OCI-LY1 (cell line): ENCODE measurements around the gene MAP3K7CL.

Experiments used
- H2AFZ ChIP-seq: fragments of 200-600 bp; sonication (generic), shearing (Covaris generic); 2 replicates; pipeline ENCODE4 v1.6.0; 2014; ENCODE audit warnings: antibody characterized with exemption, mild to moderate bottlenecking, low read length
- H3F3A ChIP-seq: fragments of 200-600 bp; sonication (generic), shearing (Covaris generic); 2 replicates; pipeline ENCODE4 v1.6.0; 2014; ENCODE audit warnings: mild to moderate bottlenecking, antibody characterized with exemption, low read length, moderate library complexity; ENCODE audit not compliant: insufficient read depth
- H3K27ac ChIP-seq: fragments of 200-600 bp; sonication (generic); 2 replicates; pipeline ENCODE4 v1.5.1; 2014; ENCODE audit warnings: low read length, mixed run types, mild to moderate bottlenecking, low read depth; ENCODE audit not compliant: poor library complexity, severe bottlenecking
- H3K27me3 ChIP-seq: fragments of 200-600 bp; sonication (generic); 2 replicates; pipeline ENCODE4 v1.6.0; 2014; ENCODE audit warnings: antibody characterized with exemption, mild to moderate bottlenecking, low read length, moderate library complexity; ENCODE audit not compliant: insufficient read depth
- H3K36me3 ChIP-seq: fragments of 200-600 bp; sonication (generic); 2 replicates; pipeline ENCODE4 v1.6.1; 2014; ENCODE audit warnings: mild to moderate bottlenecking, antibody characterized with exemption, low read length, moderate library complexity, mixed read lengths; ENCODE audit not compliant: insufficient read depth
- H3K4me1 ChIP-seq: fragments of 200-600 bp; sonication (generic); 2 replicates; pipeline ENCODE4 v1.5.1; 2014; ENCODE audit warnings: mild to moderate bottlenecking, low read length, moderate library complexity; ENCODE audit not compliant: insufficient read depth, severe bottlenecking
- H3K4me2 ChIP-seq: fragments of 200-600 bp; sonication (generic), shearing (Covaris generic); 2 replicates; pipeline ENCODE4 v1.6.1; 2014; ENCODE audit warnings: low read length
- H3K4me3 ChIP-seq: fragments of 200-600 bp; sonication (generic); 2 replicates; pipeline ENCODE4 v1.5.1; 2014; ENCODE audit warnings: low read length, low read depth, mild to moderate bottlenecking, mixed read lengths; ENCODE audit not compliant: poor library complexity, severe bottlenecking
- H3K79me2 ChIP-seq: fragments of 200-600 bp; shearing (Covaris generic); 2 replicates; pipeline ENCODE4 v1.6.1; 2016; ENCODE audit warnings: mixed run types, low read length, mixed read lengths; ENCODE audit not compliant: insufficient read depth
- H3K9ac ChIP-seq: fragments of 200-600 bp; sonication (generic), shearing (Covaris generic); 2 replicates; pipeline ENCODE4 v1.6.1; 2014; ENCODE audit warnings: mild to moderate bottlenecking, low read length, mixed read lengths
- H3K9me2 ChIP-seq: fragments of 200-600 bp; sonication (generic), shearing (Covaris generic); 2 replicates; pipeline ENCODE4 v1.6.1; 2014; ENCODE audit warnings: low read depth, mild to moderate bottlenecking, low read length, mixed read lengths
- H3K9me3 ChIP-seq: fragments of 200-600 bp; shearing (Covaris generic); 2 replicates; pipeline ENCODE4 v1.6.1; 2014; ENCODE audit warnings: low read length, mixed read lengths
- H4K20me1 ChIP-seq: fragments of 200-600 bp; sonication (generic), shearing (Covaris generic); 2 replicates; pipeline ENCODE4 v1.6.0; 2016; ENCODE audit warnings: mild to moderate bottlenecking, low read length; ENCODE audit not compliant: insufficient read depth
- EZH2 ChIP-seq: fragments of 200-600 bp; sonication (generic), shearing (Covaris generic); IDR thresholded peaks from 2 replicates; pipeline ENCODE4 v1.8.0; 2017; ENCODE audit warnings: borderline replicate concordance, mixed run types, mild to moderate bottlenecking, antibody characterized with exemption, low read length, moderate library complexity, mixed read lengths
- TF ChIP-seq, protein P1 (sequence below): fragments of 200-600 bp; sonication (generic), shearing (Covaris generic); IDR thresholded peaks from 2 replicates; pipeline ENCODE4 v1.5.1; 2017; ENCODE audit warnings: mild to moderate bottlenecking, antibody characterized with exemption, low read length, moderate library complexity, mixed read lengths

Gene MAP3K7CL

DNA sequence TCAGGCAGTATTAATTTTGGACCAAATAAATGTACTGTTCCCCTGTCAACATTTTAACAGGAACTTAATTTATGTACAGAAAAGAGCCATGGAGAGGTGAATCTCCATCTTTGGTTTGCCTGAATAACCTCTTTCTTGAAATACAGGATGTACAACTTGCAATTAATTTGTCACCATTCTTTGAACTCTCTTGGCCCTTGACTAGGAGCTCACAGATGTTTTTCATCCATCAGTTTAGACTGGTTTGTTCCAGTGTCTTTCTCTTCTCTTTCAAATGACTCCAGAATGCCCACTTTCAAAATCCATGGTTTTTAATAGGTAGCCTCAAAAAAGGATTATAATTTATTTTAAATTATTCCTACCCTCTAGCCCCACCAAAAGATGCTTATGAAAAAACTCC lies 5.0 kb downstream of the MAP3K7CL start:
- Histone ChIP-seq H3F3A (no peaks in the 10 kb centered on the region), H3K36me3 (no peaks in the 10 kb centered on the region), H2AFZ (no peak overlapping the region), H3K27me3 (no peaks in the 10 kb centered on the region), H4K20me1 (no peaks in the 10 kb centered on the region), H3K79me2 (no peaks in the 10 kb centered on the region), H3K9ac (no peak overlapping the region), H3K4me2 (no peak overlapping the region), H3K9me2 (no peaks in the 10 kb centered on the region), H3K27ac (no peak overlapping the region), H3K4me3 (no peak overlapping the region), H3K4me1 (no peaks in the 10 kb centered on the region), H3K9me3 (no peaks in the 10 kb centered on the region)
- TF ChIP-seq, protein P1, sequence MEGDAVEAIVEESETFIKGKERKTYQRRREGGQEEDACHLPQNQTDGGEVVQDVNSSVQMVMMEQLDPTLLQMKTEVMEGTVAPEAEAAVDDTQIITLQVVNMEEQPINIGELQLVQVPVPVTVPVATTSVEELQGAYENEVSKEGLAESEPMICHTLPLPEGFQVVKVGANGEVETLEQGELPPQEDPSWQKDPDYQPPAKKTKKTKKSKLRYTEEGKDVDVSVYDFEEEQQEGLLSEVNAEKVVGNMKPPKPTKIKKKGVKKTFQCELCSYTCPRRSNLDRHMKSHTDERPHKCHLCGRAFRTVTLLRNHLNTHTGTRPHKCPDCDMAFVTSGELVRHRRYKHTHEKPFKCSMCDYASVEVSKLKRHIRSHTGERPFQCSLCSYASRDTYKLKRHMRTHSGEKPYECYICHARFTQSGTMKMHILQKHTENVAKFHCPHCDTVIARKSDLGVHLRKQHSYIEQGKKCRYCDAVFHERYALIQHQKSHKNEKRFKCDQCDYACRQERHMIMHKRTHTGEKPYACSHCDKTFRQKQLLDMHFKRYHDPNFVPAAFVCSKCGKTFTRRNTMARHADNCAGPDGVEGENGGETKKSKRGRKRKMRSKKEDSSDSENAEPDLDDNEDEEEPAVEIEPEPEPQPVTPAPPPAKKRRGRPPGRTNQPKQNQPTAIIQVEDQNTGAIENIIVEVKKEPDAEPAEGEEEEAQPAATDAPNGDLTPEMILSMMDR = no peak
- TF ChIP-seq EZH2 = no peak

DNA sequence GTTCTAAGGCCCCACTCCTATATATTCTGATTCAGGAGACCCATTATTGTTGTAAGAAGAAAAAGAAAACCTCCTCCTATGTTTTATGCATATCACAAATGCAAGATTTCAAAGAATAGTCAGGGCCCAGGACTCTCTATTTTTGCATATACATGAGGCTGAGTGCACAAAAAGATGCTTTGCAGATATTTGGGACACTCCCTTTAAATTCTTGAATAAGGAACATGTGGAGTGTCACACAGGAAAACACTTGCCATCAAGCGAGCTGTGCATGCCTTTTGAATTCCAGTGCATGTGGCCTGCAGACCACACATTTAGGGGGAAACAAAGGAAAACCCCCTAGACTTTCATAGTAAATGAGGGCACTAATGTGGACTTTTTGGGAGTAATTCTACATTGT lies 5.6 kb downstream of the MAP3K7CL start:
- Histone ChIP-seq H3K9me3 (no peaks in the 10 kb centered on the region), H2AFZ (no peak overlapping the region), H3K4me1 (no peaks in the 10 kb centered on the region), H3K27ac (no peak overlapping the region), H3K27me3 (no peaks in the 10 kb centered on the region), H3K4me3 (no peak overlapping the region), H4K20me1 (no peaks in the 10 kb centered on the region), H3K4me2 (no peak overlapping the region), H3K9ac (no peak overlapping the region), H3K9me2 (no peaks in the 10 kb centered on the region), H3K79me2 (no peaks in the 10 kb centered on the region), H3K36me3 (no peaks in the 10 kb centered on the region), H3F3A (no peaks in the 10 kb centered on the region)
- TF ChIP-seq, protein P1 = no peak
- TF ChIP-seq EZH2 = no peak

DNA sequence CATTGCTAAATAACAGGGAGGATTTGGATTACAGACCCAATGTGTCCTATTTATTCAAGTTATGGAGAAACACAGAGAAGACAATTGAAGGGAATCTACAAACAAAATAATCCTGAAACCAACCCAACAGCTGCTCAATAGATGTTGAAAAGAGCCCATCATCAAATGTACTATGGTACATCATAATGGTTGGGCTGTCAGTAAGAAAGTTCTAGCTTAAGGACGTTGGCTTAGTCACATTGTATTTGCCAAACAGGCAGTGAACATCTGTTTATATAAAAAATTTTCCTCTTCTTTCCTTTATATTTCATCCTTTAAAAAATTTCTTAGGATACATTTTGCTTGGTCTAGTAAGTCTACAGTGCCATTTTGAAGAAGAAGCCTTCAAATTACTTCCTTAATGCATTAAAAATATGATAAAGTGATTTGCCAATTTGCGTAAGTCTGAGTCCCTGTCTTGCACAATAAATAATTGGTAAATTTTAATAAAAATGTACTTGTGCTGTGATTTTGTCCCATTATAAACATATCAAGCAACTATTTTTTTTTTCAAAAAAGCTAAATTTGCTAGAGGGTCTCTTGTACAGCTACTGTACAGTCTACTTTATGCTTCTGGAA lies 14.4 kb downstream of the MAP3K7CL start:
- Histone ChIP-seq H3K9me2 (no peaks in the 10 kb centered on the region), H3K4me2 (no peak overlapping the region), H2AFZ (no peak overlapping the region)

More for the DNA sequence above, 14.4 kb downstream of the MAP3K7CL start:
- Histone ChIP-seq H3K27ac (no peak overlapping the region), H3K4me3 (no peak overlapping the region), H3K36me3 (no peaks in the 10 kb centered on the region), H3F3A (no peaks in the 10 kb centered on the region), H3K27me3 (no peaks in the 10 kb centered on the region), H3K9me3 (no peaks in the 10 kb centered on the region), H3K79me2 (no peaks in the 10 kb centered on the region), H3K9ac (no peak overlapping the region), H3K4me1 (no peaks in the 10 kb centered on the region), H4K20me1 (no peaks in the 10 kb centered on the region)
- TF ChIP-seq EZH2 = no peak
- TF ChIP-seq, protein P1 = no peak
